Erythroblast (primary cell): ENCODE results near the gene KRTAP5-3.

Experiments
- GATA1 ChIP-seq: IDR thresholded peaks from 2 replicates; pipeline ENCODE4 v1.6.1; 2011; ENCODE audit warnings: low read depth, mild to moderate bottlenecking, control low read depth, low read length, moderate library complexity
- POLR2A ChIP-seq: IDR thresholded peaks from 2 replicates; pipeline ENCODE4 v1.6.1; 2011; ENCODE audit warnings: mild to moderate bottlenecking, low read length

DNA sequence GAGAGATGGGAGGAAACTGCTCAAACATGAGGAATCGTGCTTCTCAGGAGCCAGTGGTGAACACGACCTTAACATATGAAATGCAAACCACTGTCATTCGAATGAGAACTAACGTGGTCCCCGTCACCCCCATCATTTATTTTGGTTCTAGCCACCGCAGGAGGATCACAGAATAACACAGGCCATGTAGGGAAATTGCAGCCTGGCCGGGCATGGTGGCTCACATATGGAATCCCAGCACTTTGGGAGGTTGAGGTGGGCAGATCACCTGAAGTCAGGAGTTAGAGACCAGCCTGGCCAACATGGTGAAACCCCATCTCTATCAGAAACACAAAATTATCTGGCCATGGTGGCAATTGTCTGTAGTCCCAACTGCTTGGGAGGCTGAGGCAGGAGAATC lies 48.4 kb upstream of the KRTAP5-3 start:
- TF ChIP-seq POLR2A: no peak
- TF ChIP-seq GATA1: no peak
